Ammon's horn (tissue), 1 donor: ENCODE data around the gene RPE.

Source experiments
- DNase-seq: peaks from one replicate; pipeline ENCODE4 v3.0.0-alpha.2; 2016; ENCODE audit warnings: low spot score

Gene RPE

DNA sequence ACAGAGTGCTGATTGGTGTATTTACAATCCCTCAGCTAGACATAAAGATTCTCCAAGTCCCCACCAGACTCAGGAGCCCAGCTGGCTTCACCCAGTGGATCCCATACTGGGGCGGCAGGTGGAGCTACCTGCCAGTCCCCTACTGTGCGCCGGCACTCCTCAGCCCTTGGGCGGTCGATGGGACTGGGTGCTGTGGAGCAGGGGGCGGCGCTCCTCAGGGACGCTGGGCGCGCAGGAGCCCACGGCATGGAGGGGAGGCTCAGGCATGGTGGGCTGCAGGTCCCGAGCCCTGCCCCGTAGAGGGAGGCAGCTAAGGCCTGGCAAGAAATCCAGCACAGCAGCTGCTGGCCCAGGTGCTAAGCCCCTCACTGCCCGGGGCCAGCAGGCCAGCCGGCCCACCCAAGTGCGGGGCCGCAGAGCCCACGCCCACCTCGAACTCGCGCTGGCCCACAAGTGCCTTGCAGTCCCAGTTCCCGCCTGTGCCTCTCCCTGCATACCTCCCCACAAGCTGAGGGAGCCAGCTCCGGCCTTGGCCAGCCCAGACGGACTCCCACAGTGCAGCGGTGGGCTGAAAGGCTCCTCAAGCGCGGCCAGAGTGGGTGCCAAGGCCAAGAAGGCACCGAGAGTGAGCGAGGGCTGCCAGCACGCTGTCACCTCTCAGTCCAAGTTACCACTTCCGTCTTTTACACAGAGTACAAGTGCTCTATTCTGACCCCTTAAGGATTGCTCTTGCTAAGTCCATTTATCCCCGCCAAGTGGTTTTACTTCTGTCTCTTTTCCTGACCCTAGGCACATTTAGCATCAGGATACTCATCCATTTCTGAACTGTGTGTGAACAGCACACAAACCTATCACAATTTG is 1.7 kb upstream of the RPE start:
- no peak for DNase-seq

DNA sequence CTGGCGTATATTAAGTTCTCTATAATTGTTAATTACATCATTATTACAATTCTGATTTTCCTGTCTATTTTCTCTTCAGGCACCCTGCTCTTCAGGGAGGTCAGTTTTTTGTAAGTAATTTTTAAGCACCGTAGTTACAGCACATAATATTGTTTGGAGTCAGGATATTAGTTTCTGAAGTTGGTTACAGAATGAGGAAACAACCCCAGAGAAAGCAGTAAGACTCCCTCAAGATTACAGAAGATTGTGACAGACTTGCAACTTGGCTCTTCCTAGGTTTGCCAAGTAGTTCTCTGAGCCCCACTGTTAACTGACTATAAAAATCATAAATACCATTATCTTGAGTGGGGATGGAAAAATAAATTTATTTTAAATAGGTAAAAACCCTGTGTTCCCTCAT is 921 bp downstream of the RPE start:
- DNase-seq: no peak

DNA sequence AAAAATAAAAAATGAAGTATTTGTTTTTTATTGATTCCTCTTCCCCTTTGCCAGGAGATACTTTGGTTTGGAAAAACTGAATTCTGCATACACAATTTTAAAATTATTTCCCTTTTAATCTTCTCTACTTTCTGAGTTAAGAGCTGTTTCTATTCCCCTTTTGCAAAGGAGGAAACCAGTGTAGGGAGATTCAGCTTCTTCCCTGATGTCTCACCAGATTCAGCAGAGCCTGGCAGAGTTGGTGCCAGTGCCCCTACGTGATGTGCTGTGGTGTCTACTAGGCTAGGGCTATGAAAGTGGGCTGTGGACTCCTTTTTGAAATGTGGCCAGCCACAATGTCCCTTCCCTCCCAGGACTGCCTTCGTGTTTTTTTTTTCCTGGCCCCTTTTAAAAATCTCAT is 2.4 kb downstream of the RPE start:
- DNase-seq: no peak

DNA sequence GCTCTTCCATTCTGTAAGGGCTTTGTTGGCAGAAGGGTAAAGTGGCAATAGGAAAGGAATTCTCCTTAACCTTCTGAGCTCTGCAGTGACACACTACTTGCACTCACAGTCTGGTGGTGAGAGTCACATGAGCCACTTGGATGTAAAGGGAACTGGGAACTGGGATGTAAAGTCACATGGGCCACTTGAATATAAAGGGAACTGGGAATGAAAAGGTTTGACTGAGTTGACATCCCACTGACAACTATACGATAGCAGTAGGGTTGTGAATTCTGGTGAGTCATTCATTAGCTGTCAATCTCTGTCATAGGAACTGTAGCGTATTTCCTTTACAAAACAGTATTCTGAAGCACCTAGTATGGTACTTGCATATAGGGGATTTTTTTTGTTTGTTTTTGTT is 5.5 kb downstream of the RPE start:
- DNase-seq: no peak

DNA sequence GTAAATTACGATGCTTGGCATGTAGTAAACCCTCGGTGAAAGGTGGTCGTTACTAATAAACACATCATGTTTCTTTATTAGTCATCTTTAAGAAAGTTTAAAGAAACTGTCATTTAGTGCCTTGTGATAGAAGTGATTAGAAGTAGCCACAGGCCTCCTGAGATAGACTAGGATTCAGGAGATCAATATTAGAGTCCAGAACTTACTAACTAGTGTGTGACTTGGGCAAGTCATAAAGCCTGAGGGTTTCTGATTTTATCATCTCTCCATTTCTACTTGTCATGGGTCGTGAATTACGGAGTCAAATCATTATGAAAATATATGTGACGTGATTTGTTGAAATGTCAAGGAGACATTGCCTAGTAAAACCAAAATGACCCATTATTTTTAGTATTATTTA is 6.7 kb downstream of the RPE start:
- no peak for DNase-seq

DNA sequence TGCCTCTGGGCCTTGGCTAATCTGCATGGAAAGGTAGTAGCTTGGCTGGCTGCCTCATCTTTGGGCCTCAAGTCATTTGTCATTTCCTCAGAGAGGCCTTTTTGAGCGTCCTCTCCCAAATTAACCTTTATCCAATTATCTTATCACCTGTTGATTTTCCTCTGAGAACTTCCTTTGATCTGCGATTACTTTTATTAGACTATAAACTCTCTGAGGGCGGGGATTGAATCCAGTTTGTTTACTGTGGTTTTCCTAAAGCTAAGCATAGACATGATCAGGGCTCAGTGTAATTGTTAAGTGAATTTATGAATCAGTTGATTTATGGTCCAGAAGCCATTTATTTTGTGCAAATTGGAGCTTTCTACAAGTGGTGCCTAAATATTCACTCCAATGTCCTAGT is 7.5 kb downstream of the RPE start:
- DNase-seq: no peak

DNA sequence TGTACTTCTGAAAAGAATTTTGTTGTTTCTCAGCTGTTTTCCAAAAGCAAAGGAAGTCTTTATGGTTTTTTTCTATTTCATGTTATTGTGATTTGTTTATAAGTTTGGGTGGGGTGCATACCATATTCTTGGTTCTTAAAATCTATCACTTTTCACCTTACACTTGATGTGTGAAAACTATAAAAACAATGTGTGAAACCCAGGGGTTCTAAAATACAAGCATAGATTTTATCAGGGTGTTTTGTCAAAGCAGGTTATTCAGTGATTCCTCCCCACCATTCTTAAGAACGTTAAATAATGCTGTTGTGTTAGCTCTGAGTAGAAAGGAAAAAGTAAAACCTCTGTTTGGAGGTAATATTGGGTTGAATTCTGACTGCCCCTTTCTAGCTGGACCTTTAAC is 17.7 kb downstream of the RPE start:
- DNase-seq: no peak

DNA sequence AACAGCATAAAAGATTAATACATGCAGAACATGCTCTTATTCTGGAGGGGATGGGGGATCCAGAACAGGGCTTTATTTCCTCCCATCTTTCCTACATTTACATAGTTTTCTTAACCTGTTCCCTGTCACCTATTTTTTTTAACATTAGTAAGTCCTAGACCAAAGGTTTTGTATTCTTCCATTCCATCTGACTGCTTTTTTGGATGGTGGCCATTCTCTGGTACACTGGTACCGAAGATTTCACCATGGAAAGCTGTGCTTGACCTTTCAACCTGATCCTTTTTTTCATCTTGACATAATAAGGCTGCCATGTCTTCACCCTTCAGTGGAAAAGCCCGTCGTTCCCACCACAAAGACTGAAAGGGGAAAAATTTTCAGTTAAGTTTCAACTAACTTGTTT is 20.4 kb downstream of the RPE start:
- DNase-seq: no peak

DNA sequence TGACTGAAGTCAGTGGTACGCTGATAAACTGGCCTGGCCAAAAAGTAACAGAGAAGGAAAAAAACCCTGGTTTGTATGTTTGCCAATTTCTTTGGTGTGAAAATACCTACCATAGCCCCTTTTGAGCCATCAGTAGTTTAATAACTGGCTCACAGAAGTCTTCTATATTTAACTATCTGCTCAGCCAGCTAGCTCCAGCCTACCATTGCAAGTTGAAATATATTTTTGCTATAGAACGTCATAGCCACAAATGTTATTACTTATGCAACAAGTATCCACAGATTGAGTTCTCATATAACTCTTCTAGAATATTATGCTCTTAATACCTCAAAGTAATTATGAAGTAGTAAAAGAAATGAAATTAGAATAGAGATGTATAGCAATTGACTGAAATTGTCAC is 25.2 kb downstream of the RPE start:
- DNase-seq: no peak

DNA sequence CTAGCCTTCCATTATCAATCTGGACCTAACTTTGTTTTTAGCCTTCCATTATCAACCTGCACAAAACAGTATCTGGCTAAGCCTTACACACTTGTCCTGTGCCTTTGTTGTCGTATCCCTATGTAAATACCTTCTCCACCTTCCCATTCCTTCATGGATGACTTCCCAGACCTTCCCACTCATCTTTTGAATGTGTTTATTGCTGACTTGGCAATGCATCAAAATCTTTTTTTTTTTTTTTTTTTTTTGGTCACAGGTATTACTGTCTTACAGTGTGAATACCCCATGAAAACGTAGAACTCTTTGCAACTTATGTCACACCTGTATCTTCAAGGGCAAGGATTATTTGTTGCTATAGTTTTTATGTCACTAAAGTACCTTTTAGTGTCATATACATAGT is 25.7 kb downstream of the RPE start:
- no peak for DNase-seq

DNA sequence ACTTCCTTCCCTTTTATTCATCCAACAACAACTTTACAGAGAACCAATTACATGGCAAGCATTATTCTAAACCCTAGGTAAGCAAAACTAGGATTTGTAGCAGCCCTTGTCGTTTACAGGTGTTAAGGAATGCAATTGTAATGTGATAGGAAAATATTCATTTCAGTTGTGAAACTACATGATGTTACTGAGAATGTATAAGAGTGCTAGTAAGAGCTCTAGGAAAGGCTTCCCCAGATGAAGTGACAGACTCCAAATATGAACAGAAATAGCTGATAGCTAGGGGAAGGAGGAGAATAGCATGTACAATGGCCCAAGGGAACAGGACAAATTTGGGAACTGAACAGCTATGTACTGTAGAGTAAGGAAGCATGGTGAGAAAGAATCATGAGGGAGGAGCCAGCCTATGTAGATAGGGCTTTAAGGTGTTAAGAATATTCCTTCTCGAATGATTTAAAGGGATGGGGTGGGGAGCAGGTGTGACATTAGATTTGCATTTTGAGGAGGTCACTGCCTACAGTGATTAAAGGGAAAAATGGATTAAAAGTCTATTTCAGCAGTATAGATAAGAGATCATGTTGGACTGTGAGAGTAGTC is 31.7 kb downstream of the RPE start:
- no peak for DNase-seq

DNA sequence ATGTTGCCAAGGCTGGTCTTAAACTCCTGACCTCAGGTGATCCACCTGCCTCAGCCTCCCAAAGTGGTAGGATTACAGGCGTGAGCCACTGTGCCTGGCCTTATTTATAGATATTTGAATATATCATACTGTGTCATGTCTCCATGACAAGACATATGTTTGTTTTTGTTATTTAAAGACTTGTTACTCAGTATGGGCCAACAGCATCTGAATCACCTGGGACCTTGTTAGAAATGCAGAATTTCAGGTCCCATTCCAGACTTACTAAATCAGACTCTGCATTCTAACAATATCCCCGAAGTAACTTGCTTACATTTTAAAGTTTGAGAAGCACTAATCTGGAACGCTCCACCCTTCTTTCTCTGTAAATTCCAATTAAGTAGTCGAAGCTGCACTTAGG is 33.2 kb downstream of the RPE start:
- DNase-seq: no peak

DNA sequence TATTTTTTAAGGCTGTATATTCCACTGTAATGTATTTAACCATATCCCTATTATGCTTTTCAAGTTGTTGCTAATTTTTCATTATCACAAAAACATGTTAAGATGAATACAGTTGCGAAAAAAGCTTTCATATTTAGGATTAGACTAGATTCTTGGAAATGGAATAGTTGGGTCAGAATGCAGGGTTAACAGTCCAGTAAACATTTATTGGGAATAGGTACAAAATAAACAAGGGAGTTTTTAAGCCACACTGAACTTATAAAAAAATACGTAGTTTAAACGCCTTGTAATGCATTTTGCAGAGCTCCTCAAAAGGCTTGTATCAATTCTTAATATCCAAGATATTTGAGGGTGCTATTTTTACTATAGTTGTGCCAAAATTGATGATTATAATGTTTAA is 35.6 kb downstream of the RPE start:
- no peak for DNase-seq

DNA sequence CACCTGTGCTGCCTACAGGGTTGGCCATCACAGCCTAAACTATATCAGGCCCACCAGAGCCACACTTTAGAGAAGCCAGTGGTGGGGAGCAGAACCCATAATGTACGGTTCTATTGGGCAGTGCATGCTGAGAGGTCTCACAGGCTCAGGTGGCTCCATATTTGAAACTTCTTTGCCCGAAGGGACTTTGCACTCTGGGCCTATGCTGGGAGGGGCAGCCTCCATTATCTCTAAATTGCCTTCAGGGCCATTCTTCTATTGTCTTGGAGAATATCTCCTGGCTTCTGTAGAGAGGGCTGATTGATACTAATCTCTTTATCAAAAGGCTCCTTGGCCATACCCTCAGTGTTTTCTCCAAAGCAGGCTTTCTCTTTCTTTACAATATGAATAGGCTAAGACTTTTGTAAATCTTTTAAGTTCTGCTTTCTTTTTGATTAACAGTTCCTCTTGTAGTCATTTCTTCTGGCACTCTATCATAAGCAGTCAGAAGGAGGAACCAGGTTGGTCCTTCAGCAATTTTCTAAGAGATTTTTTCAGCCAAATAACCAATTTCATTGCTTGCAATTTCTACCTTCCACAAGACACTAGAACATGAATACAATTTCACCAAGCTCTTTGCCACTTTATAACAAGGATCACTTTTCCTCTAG is 44.5 kb downstream of the RPE start:
- DNase-seq: no peak

DNA sequence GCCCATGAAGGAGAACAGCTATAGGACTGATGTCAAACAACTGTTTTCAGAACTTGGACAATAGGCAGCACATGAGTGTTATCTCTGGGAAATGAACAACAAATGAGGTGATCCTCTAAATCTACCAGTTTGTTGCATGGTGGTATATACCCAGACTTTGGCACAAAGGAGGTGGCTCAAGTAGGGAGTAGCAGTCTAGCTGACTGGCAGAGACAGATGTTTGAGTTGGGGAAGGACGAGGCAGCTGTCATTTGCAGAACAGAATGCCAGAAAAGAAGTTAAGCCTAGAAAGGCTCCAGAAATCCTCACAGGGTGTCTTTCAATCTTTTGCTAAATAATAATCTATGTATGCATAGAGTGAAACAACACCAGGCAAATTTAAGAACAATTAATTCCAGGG is 47.4 kb downstream of the RPE start:
- no peak for DNase-seq

DNA sequence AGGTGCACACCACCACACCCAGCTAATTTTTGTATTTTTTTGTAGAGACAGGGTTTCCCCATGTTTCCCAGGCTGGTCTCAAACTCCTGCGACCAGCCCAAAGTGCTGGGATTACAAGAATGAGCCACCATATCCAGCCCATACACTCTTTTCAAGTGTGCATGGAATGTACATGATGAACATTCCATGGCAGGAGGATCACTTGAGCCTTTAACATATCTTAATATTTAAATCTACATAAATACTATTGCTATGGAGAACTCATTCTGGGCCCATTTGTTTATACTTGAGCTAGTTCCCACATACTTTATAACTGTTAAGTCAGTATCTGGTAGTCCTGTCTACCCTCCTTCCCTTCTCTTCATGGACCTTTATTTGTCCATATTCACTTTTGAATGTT is 48.4 kb downstream of the RPE start:
- no peak for DNase-seq

DNA sequence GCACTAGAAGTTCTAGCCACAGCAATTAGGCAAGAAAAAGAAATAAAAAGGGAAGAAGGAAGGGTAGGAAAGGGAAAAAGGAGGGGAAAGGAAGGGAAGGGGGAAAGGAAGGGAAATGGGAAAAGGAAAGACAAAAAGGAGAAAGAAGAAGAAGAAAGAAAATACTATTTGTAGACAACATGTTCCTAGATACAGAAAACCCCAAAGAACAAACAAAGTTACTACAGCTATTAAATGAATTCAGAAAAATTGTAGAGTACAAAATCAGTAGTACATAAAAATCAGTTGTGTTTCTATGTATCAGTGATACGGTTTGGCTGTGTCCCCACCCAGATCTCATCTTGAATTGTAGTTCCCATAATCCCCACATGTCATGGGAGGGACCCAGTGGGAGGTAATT is 52.3 kb downstream of the RPE start:
- no peak for DNase-seq

DNA sequence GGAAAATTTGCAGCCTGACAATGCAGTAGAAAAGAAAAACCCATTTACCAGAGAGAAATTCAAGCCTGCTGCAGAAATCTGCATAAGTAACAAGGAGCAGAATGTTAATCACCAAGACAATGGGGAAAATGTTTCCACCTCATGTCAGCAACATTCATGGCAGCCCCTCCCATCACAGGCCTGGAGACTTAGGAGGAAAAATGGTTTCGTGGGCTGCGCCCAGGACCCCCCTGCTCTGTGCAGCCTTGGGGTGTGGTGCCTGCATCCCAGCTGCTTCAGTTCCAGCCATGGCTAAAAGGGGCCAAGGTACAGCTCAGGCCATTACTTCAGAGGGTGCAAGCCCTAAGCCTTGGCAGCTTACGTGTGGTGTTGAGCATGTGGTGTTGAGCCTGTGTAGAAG is 53.4 kb downstream of the RPE start:
- DNase-seq: no peak

DNA sequence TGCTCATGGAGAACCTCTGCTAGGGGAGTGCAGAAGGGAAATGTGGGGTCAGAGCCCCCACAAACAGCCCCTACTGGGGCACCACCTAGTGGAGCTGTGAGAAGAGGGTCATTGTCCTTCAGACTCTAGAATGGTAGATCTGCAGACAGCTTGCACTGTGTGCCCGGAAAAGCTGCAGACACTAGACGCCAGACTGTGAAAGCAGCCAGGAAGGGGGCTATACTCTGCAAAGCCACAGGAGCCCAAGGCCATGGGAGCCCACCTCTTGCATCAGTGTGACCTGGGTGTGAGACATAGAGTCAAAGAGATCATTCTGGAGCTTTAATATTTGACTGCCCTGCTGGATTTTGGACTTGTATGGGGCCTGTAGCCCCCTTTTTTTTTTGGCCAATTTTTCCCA is 60.9 kb downstream of the RPE start:
- DNase-seq: no peak
